HG03045 (cell line): ENCODE data around the gene CRB3.
"Not testable (repeated sequence)": the region's sequence is repeated elsewhere in the genome, so short reads cannot be mapped to it uniquely, and the experiment has no call there.

Source experiments
- ATAC-seq: cut with Tn5 transposase; IDR thresholded peaks from one replicate; pipeline ENCODE4 v1.9.1; 2021; ENCODE audit warnings: mild to moderate bottlenecking, moderate library complexity; ENCODE audit not compliant: unreplicated experiment

The CRB3 gene, protein sequence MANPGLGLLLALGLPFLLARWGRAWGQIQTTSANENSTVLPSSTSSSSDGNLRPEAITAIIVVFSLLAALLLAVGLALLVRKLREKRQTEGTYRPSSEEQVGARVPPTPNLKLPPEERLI

DNA sequence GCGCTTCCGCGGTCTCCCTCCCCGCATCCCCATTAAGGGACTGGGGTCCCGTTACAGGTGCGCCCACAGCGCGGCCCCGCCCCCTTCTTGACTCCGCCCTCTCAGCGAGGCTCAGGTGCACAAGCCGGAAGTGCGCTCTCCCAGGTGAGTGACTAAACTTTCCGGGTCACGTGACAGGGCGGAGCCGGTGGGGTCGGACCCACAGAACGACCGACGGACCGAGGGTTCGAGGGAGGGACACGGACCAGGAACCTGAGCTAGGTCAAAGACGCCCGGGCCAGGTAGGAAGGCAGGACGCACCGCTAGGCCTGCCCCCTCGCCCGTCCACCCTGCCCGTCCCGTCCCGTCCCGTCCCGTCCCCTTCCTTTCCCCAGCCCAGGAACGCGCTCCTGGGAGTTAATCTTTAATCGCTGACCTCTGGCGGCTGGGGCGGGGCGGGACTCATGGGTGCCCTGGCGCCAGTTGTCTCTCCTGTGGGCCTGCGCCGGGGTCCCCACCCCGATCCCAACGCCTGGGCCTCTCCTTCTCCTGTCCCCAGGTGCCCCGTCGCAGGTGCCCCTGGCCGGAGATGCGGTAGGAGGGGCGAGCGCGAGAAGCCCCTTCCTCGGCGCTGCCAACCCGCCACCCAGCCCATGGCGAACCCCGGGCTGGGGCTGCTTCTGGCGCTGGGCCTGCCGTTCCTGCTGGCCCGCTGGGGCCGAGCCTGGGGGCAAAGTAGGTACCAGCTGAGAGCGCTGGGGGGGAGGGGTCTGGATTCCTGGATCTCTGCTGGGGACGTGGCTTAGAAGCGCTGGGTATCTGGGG, at the start of gene CRB3:
Gene CRB3 (plus strand): TSS at position 202 of the 804 bp plus-strand sequence. CDS start 431 bp downstream, at position 633.
- no peak for ATAC-seq

DNA sequence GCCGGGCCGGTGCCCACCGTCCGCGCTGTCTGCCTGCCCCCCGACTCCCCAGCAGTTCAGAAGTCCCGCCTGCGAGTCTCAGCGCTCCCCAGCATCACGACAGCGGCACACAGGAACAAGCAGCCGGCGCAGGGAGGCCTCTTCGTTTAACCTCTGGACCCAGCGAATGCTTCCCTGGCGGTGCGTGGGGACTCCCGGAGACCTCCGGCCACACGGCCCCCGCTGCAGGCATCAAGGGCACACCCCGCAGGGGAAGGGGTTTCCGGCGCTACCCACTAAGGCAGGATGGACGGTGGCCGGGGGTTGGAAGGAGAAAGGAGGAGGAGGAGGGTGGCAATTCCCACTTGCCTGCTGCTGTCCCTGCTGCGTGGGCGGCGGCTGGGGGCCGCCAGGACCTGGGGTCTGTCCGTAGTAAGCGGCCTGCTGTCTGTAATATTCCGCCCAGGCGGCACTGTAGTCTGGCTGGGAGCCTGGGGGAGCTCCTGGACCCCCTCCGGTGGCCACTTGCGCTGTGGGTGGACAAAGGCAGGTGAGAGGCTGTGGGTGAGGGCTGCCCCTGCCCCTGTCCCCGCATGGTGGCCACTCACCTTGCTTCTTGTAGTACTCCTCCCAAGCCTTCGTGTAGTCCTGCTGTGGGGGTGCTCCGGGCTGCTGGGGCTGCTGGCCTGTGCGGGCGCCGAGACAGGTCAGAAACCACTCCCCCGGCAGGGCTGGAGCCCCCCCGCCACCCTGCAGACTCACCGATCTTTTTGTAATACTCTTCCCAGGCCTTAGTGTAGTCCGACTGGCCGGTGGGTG, 49.1 kb upstream of the CRB3 start:
- no peak for ATAC-seq

DNA sequence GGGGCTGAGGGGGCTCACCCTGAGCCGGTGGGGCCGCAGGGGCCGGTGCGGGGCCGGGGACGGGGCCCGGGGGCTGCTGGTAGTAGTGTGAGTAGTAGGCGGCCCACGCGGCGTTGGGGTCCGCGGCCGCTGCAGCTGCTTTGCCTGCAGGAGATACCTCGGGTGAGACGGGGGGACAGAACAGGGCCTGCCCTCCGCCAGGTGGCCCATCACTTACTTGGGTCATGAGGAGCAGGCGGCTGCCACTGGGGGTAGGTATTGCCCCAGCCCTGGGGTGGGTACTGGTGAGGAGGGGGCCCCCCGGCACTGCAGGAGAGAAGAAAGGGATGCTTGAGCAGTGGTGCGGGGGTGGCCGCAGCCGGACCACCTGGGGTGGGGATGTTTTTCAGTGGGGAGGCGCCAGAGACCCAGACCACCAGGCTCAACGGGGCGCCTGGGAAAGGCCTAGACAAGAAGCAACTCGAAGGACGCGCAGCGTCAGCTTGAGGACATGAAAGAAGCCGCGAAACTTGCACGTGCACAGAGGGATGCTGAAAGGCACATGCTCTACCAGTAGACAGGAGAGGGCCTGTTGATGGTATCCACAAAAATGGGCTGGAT, 48.4 kb upstream of the CRB3 start:
- ATAC-seq, result no peak

DNA sequence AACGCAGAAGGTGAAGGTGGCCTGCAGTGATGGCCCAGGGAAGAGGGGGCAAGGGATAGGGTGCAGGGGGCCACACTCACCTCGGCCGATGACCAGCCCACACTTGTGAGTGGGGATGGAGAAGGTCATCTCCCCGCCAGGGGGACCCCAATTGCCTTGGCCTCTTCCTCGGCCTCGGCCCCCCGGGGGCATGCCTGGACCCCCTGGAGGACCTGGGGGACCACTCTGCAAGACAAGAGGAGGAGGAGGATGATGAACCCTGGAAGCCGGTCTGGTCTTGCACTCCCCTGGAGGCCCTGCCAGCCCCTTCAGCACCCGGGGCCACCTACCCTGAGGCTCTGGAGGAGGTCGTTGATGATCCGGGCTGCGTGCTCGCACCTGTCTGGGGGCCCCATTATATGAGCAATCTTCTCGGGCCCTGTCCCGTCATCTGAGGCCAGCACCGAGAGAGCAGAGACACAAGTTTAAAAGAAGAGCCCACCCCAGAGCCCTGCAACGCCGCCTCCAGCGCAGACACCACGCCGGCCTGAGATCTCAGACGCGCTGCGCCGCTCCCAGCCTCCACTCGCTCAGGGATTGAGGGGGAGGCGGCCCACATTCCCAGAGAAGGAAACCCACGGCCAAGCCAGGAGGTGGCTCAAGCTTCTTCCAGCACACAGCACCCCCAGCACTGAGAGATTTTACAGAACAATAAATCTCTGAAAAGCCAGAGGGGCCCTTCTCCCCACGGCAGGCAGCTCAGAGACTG, 47.2 kb upstream of the CRB3 start:
- no peak for ATAC-seq

DNA sequence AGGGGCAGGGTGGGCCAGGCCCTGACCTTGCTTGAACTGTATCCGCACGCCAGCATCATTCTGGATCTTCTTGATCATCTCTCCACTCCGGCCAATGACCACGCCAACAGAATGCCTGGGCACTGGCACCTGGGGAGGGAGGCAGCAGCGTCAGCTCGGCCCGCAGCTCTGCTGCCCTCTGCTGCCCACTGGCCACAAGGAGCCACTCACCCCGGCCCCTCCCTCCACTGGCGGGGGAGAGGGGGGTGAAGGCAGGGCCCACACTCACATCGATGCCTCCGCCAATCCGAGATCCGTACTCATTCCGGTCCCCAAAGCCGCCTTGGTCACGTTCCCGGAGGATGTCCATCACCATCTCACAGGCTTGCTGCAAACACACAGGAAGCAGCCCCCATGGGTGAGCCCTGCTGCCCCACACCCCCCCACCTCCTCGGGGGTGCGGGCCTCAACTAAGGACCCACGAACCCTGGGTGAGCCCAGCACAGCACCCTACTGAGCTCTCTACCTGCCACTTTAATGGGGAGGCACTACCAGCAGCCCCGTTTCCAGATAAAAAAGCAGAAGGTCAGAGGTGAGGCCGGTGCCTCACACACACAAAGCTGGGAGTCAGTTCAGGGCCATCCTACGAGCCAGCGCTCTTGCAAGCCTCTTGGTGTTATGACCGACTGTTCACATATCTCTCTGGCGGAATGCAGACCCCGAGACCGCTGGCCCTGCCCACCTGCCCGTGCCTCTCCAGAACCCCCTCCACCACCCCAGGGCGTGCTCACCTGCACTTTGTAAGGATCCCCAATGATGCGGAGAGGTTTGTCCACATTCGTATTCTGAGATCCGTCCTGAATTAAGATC, 46.1 kb upstream of the CRB3 start:
- ATAC-seq, result no peak

DNA sequence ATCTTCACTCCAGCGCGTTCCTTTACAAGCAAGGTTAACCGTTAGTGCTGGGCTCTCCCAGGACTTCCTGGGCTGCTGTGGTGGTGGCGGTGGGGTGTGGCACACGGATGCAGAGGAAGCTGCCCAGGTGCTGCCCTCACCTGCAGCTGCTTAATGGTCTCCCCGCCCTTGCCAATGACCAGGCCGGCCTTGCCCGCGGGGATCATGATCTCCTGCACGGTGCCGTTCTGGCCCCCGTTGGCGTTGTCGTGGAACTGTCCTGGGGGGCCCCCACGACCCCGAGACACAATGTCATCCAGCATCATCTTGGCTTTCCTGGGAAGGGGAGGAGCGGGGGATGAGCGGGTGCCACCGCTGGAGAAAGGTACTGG, 45.5 kb upstream of the CRB3 start:
- no peak for ATAC-seq

DNA sequence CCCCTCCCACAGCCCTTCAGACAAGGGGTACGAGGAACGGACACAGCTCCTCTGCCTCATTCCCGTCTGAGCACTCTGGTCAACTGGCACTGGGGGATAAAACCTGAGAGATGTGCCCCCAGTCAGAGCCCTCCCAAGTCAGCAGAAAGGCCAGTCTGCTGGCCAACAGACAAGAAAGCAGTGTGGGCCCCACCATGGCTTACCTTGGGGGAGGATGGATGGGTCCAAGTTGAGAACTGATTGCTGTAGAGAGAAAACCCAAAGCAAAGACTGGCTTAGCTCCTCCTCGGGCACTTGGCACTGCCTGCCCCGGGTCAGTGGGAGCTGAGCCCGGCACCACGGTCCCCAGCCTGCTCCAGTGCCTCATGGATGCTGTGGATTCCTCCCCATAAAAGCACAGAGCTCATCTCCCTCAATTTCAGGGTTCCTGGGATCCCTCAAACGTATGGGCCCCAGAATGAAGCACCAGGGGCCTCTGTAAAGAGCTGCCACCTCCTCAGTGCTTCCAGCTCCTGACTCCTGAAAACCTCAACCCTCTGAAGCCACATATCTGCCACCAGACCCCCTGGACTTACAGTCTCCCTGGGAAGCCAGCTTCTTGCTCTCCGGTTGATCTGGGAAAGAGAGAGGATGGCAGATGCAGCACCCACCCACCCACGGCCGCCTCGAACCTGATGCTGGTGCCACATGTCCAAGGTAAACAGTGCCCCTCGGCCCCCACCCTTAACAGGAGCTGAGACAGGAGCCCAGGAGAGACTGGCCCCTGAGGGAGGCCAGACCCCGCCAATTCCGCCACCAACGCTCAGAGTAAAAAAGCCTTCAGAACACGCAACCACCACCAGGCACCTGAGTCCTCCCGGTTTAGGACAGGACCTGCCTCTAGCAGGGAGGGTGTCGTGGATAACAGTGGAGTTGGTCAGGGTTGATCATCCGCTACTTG, 42.7 kb upstream of the CRB3 start:
- no peak for ATAC-seq

DNA sequence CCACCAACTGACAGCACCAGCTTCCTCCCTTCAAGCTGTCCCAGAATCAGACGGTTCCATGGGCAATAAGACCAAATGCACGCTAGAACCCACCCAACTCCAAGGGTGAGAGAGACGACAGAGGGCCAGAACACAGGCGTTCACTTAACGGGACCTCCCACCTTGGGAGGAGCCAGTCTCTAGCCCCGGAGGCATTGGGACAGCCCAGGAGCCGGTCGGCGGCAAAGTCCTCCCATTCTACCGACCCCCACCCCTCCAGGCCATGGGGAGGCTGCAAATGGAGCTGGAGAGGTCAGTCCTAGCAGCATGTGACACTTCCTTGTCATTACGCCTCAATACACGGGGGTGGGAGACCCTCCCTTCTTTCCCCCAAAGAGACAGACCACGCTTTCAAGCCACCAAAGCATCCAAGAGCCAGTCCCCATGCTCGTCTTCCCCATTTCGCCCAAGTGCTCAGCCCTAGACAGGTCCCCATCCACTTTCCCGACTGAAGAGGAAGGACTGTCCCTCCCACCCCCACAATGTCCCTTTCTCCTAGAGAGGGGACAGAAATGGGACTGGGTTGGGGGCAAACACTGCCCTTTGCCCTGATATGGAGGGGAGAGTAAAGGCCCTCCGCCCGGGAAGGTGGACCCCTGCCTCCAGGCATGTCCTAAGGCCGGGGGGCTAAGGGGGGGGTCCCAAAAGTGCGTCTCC, 40.4 kb upstream of the CRB3 start:
- no peak for ATAC-seq

DNA sequence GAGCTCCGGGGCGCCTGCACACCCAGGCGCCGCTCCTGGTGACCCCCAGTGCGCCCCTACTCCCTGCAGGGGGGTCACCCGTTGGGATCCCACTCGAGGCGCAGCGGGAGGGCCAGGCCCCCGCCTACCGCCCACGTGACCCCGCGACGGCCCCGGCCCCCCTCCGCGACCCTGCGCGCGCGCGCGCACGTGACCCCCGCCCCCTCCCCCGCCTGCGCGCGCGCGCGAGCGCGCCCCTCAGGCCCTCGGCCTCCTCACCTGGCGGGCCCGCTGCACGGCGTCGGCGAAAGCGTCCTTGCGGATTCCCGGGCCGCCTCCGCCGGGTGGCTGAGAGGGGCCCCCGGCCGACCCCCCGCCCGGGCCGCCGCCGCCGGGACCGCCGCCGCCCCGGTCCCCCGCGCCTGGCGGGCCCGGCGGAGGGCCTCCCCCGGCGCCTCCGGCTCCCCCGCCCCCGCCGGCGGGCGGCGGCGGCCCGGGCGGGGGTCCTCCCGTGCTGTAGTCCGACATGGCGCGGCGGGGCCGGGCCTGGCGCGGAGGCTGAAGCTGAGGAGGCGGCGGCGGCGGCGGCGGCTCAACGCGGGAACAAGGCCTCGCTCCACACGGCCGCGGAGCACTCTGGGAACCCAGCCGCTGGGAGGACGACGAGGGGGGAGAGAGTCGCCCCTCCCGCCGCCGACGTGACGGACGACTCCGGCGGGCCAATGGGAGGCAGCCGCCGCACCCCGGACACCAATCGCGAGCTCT, 39.7 kb upstream of the CRB3 start, which contains the start of gene KHSRP:
Gene KHSRP (minus strand): TSS at position 617 of the 744 bp plus-strand sequence. CDS start 110 bp downstream, at position 507.
- no peak for ATAC-seq

DNA sequence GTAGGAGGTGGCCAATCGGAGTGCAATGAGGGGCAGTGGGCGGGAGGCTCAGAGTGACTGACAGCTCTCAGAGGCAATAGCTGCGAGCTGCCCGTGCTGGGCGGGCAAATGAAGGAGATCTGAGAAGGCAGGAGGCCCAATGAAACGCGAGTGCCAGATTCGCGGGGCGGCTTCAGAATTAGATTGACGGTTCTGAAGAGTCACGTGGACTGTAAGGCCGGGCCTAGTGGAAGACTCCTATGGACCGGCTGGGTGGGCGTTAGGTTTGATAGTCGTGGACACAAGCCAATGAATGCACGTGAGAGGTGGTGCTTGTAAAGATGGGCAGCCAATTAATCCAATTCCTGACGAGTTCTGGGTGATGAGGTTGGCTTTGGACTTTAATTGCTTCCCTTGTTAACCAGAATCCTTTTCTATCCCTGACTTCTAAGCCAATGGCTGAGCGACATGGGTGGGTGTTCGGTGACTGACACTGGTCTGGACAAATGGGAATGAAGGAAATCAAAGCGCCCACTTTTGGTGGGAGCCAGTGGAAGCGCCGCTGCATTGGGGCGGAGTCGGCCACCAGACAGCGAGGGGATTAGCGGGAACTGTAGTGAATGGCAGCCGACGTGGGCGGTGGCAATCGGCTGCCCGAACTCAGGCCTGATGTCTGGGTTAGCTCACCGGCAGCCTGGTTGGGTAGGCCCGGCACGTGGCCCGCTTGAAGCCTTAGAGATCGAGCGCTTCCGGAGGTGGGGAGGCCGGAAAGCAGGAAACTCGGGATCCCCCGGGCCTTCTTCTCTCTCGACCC, 38.9 kb upstream of the CRB3 start:
- peak; percentile 85 for ATAC-seq

DNA sequence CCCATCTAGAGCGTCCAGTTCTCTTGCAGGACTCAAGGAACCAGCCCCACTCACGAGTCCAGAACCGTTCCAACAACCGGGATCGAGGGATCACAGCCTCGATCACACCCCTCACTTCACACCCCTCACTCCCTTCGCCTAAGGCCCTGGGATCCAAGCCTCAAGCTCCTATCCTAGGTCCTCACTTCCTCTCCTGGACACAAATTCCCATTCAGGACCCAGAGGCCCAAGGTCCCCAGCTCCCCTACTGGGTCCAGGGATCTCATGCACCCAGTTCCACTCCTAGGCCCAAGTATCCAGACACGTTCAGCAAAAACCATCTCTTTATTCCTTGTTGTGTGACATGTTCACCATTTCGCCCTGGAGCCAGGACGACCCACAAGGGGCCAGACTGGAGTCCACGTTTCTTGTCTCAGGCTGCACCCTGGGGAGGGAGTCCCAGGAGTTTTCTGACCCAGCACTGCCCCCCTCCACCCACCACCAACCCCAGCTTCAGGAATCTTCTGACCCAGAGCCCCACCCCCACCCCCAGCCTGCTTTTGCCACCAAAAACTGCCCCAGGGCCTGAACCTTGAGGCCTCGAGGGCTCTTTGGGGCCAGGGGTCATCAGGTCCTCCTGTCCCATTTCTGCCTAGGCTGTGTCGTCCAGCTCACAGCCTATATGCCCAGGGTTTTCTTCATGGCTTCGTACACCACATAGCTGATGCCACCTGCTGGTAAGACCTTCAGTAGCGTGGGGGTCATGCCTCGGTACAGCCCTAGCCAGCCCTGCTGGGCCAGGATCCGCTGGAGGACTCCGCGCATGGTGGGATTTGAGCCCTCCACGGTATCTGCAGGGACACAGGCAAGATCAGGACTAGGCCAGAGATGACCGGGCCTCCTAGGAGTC, 38.1 kb upstream of the CRB3 start:
- ATAC-seq, result no peak

DNA sequence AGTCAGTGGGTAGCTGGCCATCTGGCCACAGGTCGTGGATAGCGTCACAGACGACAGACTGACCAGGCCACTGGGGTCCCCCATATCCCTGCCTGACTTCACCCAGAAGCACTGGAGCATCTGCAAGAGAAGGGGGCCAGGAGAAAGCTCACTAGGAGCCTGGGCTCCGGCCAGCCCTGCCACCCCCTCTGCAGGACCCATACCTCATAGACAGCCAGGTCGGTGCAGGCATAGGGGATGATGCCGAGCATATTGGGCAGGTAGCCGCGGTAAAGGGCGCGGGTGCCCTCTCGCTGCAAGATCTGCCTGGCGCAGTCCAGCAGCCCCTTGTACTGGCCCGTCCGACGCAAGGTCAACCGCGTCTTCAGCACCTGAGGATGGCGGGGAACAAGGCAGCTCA, 36.9 kb upstream of the CRB3 start:
- no peak for ATAC-seq

DNA sequence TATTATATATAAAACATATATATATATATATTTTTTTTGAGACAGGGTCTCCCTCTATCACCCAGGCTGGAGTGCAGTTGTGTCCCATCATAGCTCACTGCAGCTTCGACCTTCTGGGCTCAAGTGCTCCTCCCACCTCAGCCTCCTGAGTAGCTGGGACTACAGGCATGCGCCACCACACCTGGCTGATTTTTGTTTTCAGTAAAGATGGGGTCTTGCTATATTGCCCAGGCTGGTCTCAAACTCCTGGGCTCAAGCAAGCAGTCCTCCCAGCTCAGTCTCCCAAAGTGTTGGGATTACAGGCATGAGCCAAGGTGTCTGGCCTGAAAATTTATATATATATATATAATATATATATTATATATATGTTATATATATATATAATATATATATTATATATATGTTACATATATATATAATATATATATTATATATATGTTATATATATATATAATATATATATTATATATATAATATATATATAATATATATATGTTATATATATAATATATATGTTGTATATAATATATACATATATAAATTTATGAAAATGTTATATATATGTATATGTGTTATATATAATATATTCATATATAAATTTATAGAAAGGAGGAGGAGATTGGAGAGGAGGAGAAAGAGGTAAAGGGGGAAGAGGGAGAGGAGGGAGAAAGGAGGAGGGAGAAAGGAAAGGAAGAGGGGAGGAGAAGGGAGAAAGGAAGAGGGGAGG, 35.2 kb upstream of the CRB3 start:
- ATAC-seq, result not testable (repeated sequence)

DNA sequence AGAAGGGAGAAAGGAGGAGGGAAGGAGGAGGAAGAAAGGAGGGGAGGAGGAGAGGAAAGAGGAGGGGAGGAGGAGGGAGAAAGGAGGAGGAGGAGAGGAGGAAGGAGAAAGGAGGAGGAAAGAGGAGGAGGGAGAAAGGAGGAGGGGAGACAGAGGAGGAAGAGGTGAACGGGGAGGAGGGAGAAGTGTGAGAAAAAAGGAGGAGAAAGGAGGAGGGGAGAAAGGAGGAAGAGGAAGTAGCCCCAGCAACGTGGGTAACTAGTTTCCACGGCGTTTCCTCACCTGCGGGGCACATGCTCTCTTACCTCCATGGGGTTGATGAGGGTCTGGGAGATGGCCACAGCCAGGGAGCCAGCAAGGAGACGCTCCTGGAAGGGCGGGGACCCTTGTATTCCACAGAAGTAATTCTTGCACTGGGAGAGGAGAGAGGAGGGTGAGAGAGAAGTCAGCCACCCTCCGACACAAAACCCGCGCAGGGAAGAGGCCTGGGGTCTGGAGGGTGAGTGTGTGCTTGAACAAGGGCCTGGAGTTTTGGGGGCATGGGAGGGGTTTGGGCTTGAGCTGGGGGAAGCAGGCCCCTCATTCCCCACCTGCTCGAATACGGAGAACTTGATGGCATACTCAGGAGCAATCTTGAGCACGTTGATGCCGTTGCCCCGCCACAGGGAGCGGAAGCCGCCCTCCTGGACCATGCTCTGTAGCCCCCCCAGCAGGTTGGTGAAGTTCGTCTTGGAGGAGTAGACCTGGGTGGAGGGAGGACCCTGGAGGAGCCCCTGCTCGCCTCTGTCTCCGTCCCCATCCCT, 34.5 kb upstream of the CRB3 start:
- no peak for ATAC-seq
